Progenitor cell of endocrine pancreas (in vitro differentiated cells): Measurements from ENCODE around the gene NMNAT2. TPM values are rescaled to one million over a fixed set of nuclear protein-coding genes. Genes with fewer than 3 reads are reported as not detected.

ENCODE experiments used
- DNase-seq: peaks from one replicate; pipeline ENCODE4 v3.0.0; 2021; ENCODE audit warnings: low spot score; ENCODE audit not compliant: unreplicated experiment
- H3K27ac Mint-ChIP-seq: 2 replicates; pipeline ENCODE4 v1.8.0; 2021; ENCODE audit warnings: mild to moderate bottlenecking, moderate library complexity, mixed read lengths
- H3K27me3 Mint-ChIP-seq: 2 replicates; pipeline ENCODE4 v1.8.0; 2021; ENCODE audit warnings: mixed read lengths
- H3K36me3 Mint-ChIP-seq: 2 replicates; pipeline ENCODE4 v1.8.0; 2022; ENCODE audit warnings: mixed read lengths; ENCODE audit not compliant: insufficient read depth
- H3K4me1 Mint-ChIP-seq: 2 replicates; pipeline ENCODE4 v1.8.0; 2021; ENCODE audit warnings: low read depth, mixed read lengths
- H3K4me3 Mint-ChIP-seq: 2 replicates; pipeline ENCODE4 v1.8.0; 2021; ENCODE audit warnings: low read depth, mild to moderate bottlenecking, moderate library complexity, mixed read lengths
- H3K9me3 Mint-ChIP-seq: 2 replicates; pipeline ENCODE4 v1.8.0; 2021; ENCODE audit warnings: low read depth, mixed read lengths
- CTCF ChIP-seq: fragments of 200-600 bp; sonication (generic); IDR thresholded peaks from one replicate; pipeline ENCODE4 v1.5.0; 2021; ENCODE audit warnings: antibody characterized with exemption, mild to moderate bottlenecking; ENCODE audit not compliant: unreplicated experiment
- total RNA-seq: library from RNA; stranded (reverse); gene quantifications from 2 replicates; pipeline ENCODE4 v1.2.1, GENCODE V29; 2021

NMNAT2 gene
- total RNA-seq, 1 donor from 2014 or later = 3.1 TPM

- DNase-seq = no peak
- TF ChIP-seq CTCF = no peak
- Mint-ChIP-seq H3K9me3 (no peaks in the 10 kb centered on the region), H3K27ac (no peak overlapping the region), H3K4me1 (peaks cover 9% of the 10 kb centered on the region), H3K36me3 (no peaks in the 10 kb centered on the region), H3K4me3 (no peak overlapping the region), H3K27me3 (peaks cover 11% of the 10 kb centered on the region)
Measured at GRCh38 chr1:183285256-183285655, 132.9 kb downstream of the NMNAT2 start.

GRCh38 chr1:183284086-183284485, 134.1 kb downstream of the NMNAT2 start:
- no peak overlapping the region for H3K4me3 Mint-ChIP-seq

GRCh38 chr1:183283286-183283685, 134.9 kb downstream of the NMNAT2 start:
- TF ChIP-seq CTCF = no peak
- peaks cover 11% of the 10 kb centered on the region for H3K27me3 Mint-ChIP-seq
- no peaks in the 10 kb centered on the region for H3K9me3 Mint-ChIP-seq
- H3K27ac Mint-ChIP-seq = peak overlapping the region; percentile 59
- peaks cover 9% of the 10 kb centered on the region for H3K4me1 Mint-ChIP-seq
- no peak for DNase-seq
- H3K36me3 Mint-ChIP-seq = no peaks in the 10 kb centered on the region
- H3K4me3 Mint-ChIP-seq = no peak overlapping the region

More at GRCh38 chr1:183284086-183284485, 134.1 kb downstream of the NMNAT2 start:
- Mint-ChIP-seq H3K36me3 (no peaks in the 10 kb centered on the region), H3K27me3 (peaks cover 11% of the 10 kb centered on the region), H3K27ac (no peak overlapping the region), H3K4me1 (peaks cover 9% of the 10 kb centered on the region), H3K9me3 (no peaks in the 10 kb centered on the region)
- DNase-seq = no peak
- no peak for TF ChIP-seq CTCF

GRCh38 chr1:183282101-183282855, 135.9 kb downstream of the NMNAT2 start:
- H3K27ac Mint-ChIP-seq = peak overlapping the region; percentile 62

GRCh38 chr1:183281553-183282091, 136.6 kb downstream of the NMNAT2 start:
- TF ChIP-seq CTCF = peak; percentile 95
- no peaks in the 10 kb centered on the region for H3K36me3 Mint-ChIP-seq
- DNase-seq = peak; percentile 88
- H3K4me1 Mint-ChIP-seq = peaks cover 9% of the 10 kb centered on the region
- peaks cover 13% of the 10 kb centered on the region for H3K27me3 Mint-ChIP-seq
- H3K27ac Mint-ChIP-seq = peak overlapping the region; percentile 62
- H3K9me3 Mint-ChIP-seq = no peaks in the 10 kb centered on the region
- no peak overlapping the region for H3K4me3 Mint-ChIP-seq

More at GRCh38 chr1:183282101-183282855, 135.9 kb downstream of the NMNAT2 start:
- TF ChIP-seq CTCF = no peak
- Mint-ChIP-seq H3K27me3 (peaks cover 13% of the 10 kb centered on the region), H3K4me1 (peaks cover 9% of the 10 kb centered on the region), H3K4me3 (no peak overlapping the region), H3K9me3 (no peaks in the 10 kb centered on the region), H3K36me3 (no peaks in the 10 kb centered on the region)
- no peak for DNase-seq
